Measurements from ENCODE around the gene RNF138. TPM values are rescaled to one million over a fixed set of nuclear protein-coding genes. Genes with fewer than 3 reads are reported as not detected.

The RNF138 gene
- total and polyA plus RNA-seq, 10 of the 15 experiments (the other 5 are each of a cell fraction or from before 2014, with no cell fraction given) = 24.2 to 75.2 (median 40.1) TPM

DNA sequence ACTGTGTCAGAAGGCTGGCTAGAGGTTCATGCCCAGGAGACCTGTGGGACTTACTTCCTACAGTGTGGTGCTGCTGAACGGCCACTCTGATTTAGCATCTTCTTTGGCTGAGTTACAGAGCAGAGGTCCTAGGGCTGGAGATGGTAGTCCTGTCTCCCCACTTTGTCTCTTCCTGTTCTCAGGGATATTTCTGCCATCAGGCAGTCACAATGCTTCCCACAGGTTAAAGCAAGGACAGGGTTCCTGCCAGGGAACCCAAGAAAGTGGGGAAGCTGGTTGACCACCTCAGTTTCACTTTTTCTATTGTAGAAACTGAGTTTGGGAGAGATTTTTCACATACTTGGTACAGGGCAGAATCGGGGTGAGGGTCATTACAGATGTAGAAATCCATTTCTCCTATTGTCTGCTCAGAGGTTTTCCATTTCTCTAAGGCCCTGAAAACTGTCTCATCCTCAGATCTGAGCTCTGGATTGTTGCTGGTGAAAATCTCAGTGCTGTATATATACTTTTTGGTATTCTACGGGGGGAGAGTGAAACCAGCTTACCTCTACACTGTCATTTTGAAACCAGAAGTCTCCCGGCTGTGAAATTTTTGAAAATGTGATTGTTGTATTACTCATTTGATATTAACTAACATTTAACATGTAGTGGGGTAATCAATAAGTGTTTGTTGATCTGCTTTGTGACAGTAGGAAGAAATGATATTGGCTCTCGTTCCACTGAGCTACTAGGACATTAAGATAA is 61.2 kb downstream of the RNF138 start (continued):
- TF ChIP-seq HDAC6 (IDR thresholded peaks at IDR 0.05; ENCODE audit: unreplicated experiment) = no peak
- TF ChIP-seq POLR2AphosphoS2 (IDR thresholded peaks at IDR 0.05; ENCODE audit: low read depth, low read length) = no peak

DNA sequence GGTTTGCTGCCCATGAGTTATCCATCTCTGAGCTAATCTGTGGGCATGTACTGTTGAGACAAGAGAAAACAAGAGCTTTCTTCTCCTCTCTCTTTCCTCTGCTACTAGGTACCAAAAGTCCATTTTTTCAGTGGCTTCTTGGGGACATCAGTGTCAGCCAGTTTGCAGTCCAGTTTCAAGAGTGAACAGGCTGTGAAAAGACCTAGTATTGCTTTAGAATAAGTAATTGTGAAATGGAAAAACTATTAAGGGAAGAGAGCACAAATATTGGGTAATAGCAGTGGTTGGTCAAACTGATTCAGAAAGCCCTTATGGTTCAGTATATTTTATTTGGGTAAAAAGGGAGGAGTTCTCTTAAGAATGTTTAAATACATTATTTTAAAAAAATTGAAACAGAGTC is 65.2 kb downstream of the RNF138 start:
- CTCF ChIA-PET = interaction anchor here (1.0 to 1.9 kb wide), 7 partner anchors 10 to 390 kb away, joined by 3 to 11 read pairs (median 4); no protein-coding TSS in a partner anchor
- in situ Hi-C loops (cut with MboI) = loop anchor here (5.0 kb wide), 1 partner anchor 395 kb away; no protein-coding TSS in a partner anchor

More for the DNA sequence above, 65.2 kb downstream of the RNF138 start:
- POLR2A ChIA-PET = no interaction called here
- H3K27ac ChIP-seq (ENCODE audit: control insufficient read depth, insufficient read depth) = no peak overlapping the region
- no TSS peak for BruUV-seq (replicated peaks)
- DNase-seq (ENCODE audit: low read depth, low spot score) (no peak), ATAC-seq (no peak), FAIRE-seq (no peak)
- no peaks in the 10 kb centered on the region for H3K36me3 ChIP-seq (ENCODE audit: control insufficient read depth in 2 of 2, insufficient read depth in 2 of 2, low read length in 1 of 2)
- H2AFZ ChIP-seq (ENCODE audit: control insufficient read depth, low read depth, low read length) = no peak overlapping the region
- H3K79me2 ChIP-seq (ENCODE audit: control insufficient read depth, insufficient read depth, low read length) = no peaks in the 10 kb centered on the region
- peaks cover 3% of the 10 kb centered on the region for H3K4me1 ChIP-seq (ENCODE audit: control insufficient read depth, insufficient read depth, low read length)
- H3K9me3 ChIP-seq (replicated peaks; ENCODE audit: control insufficient read depth, insufficient read depth, low read length) = peaks cover 3% of the 10 kb centered on the region; the same call in 2 of the 3 replicates
- H3K4me3 ChIP-seq = no peak overlapping the region
- no peak overlapping the region for H3K4me2 ChIP-seq (ENCODE audit: control insufficient read depth, insufficient read depth)
- H3K27me3 ChIP-seq (replicated peaks in 1 of 2; ENCODE audit: control insufficient read depth in 2 of 2, insufficient read depth in 2 of 2, low read length in 1 of 2) = no peaks in the 10 kb centered on the region
- RAD21 ChIA-PET (ENCODE audit: unreplicated experiment) = interaction anchor here (2.2 kb wide), 1 partner anchor 396 kb away, joined by 19 read pairs; no protein-coding TSS in a partner anchor
- SMC1A ChIA-PET (ENCODE audit: uncharacterized antibody, unreplicated experiment) = interaction anchor here (1.9 kb wide), 1 partner anchor 279 kb away, joined by 5 read pairs; no protein-coding TSS in a partner anchor
- intact Hi-C loops (cut with micrococcal nuclease; ENCODE audit: unreplicated experiment) = loop anchor here (5.0 to 10.0 kb wide), 2 partner anchors 115 to 778 kb away; no protein-coding TSS in a partner anchor
- no peaks in the 10 kb centered on the region for H4K20me1 ChIP-seq (ENCODE audit: control insufficient read depth, insufficient read depth)
- H3K9ac ChIP-seq (ENCODE audit: control insufficient read depth, insufficient read depth, low read length) = no peak overlapping the region
- TF ChIP-seq ZNF217 (IDR thresholded peaks at IDR 0.05) (no peak), DPF2 (IDR thresholded peaks at IDR 0.05) (no peak), PML (IDR thresholded peaks at IDR 0.05; ENCODE audit: low read length) (no peak), EZH2 (IDR thresholded peaks at IDR 0.05; ENCODE audit: borderline replicate concordance, control insufficient read depth, low read depth, low read length) (no peak)
- TF ChIP-seq, protein P1, sequence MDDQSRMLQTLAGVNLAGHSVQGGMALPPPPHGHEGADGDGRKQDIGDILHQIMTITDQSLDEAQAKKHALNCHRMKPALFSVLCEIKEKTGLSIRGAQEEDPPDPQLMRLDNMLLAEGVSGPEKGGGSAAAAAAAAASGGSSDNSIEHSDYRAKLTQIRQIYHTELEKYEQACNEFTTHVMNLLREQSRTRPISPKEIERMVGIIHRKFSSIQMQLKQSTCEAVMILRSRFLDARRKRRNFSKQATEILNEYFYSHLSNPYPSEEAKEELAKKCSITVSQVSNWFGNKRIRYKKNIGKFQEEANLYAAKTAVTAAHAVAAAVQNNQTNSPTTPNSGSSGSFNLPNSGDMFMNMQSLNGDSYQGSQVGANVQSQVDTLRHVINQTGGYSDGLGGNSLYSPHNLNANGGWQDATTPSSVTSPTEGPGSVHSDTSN (IDR thresholded peaks at IDR 0.05; ENCODE audit: insufficient replicate concordance, low read depth, low read length) = no peak
